K562 (cell line): ENCODE data around the gene ISM1. TPM values are rescaled to one million over a fixed set of nuclear protein-coding genes. Genes with fewer than 3 reads are reported as not detected.

Experiments
- ATAC-seq: fragments of 200-7000 bp; cut with Tn5 transposase; 3 replicates; pipeline ENCODE4 v1.9.1; 2020; ENCODE audit warnings: moderate library complexity
- BruUV-seq: library from RNA; stranded (reverse); fragments of 400-500 nt; replicated peaks from 2 replicates; lab custom pipeline; 2021; lab: Mats Ljungman, UMichigan
- CTCF ChIA-PET: fragments of 300-600 bp; formaldehyde crosslinking; extraction: SDS; loops from one replicate; lab custom pipeline; 2021; ENCODE audit warnings: low intra/inter-chr PET ratio; lab: Yijun Ruan, JAX
- POLR2A ChIA-PET: fragments of 300-600, 350-650 bp; sonication (Branson Sonifier 250); formaldehyde crosslinking; extraction: SDS; loops from one replicate; lab custom pipeline; 2021; ENCODE audit warnings: antibody characterized with exemption, inconsistent platforms; lab: Yijun Ruan, JAX
- DNase-seq, 4 experiments: peaks; one replicate each; pipeline versions ENCODE4 v3.0.0 to v3.0.0-alpha.2; 2011 to 2018; ENCODE audit warnings: low spot score in 3 of 4, mixed read lengths in 3 of 4; ENCODE audit errors: extremely low read depth in 1 of 4
- FAIRE-seq: peaks from 2 replicates; lab custom pipeline; 2011; peaks lifted over from hg19 to GRCh38; lab: Jason Lieb, UNC
- H2AFZ ChIP-seq: 2 replicates; pipeline ENCODE4 v1.6.0; 2011; ENCODE audit warnings: low read depth, low read length, control low read depth, inconsistent platforms
- H3K27ac ChIP-seq: fragments of 200-600 bp; 3 replicates; pipeline ENCODE4 v1.8.0; 2011; ENCODE audit warnings: low read depth, mild to moderate bottlenecking, control low read depth, inconsistent platforms, low read length, moderate library complexity, mixed read lengths; ENCODE audit errors: extremely low read depth
- H3K27me3 ChIP-seq, 2 experiments: fragments of 300-600 bp in 1 of 2; 2 replicates in 1 of 2; 3 replicates in 1 of 2; pipeline versions ENCODE4 v1.6.0 to v1.8.0; 2011; ENCODE audit warnings: inconsistent platforms in 2 of 2, low read length in 2 of 2, mild to moderate bottlenecking in 1 of 2, mixed read lengths in 1 of 2, moderate library complexity in 1 of 2; ENCODE audit not compliant: control insufficient read depth in 2 of 2, insufficient read depth in 2 of 2
- H3K36me3 ChIP-seq: fragments of 300-600 bp; 3 replicates; pipeline ENCODE4 v1.8.0; 2011; ENCODE audit warnings: mild to moderate bottlenecking, low read length, inconsistent platforms; ENCODE audit not compliant: control insufficient read depth, insufficient read depth
- H3K4me1 ChIP-seq, 2 experiments: fragments of 200-600 bp in 1 of 2; replicated peaks in 1 of 2; 2 replicates in 1 of 2; 3 replicates in 1 of 2; pipeline versions ENCODE4 v1.5.1 to v1.8.0; 2011; ENCODE audit warnings: inconsistent platforms in 2 of 2, low read length in 2 of 2, mild to moderate bottlenecking in 1 of 2, mixed read lengths in 1 of 2, moderate library complexity in 1 of 2; ENCODE audit not compliant: control insufficient read depth in 2 of 2, insufficient read depth in 2 of 2
- H3K4me2 ChIP-seq: 2 replicates; pipeline ENCODE4 v1.6.1; 2011; ENCODE audit warnings: low read length, control low read depth, inconsistent platforms, mixed read lengths; ENCODE audit not compliant: insufficient read depth
- H3K4me3 ChIP-seq: fragments of 200-600 bp; sonication (generic), shearing (Covaris generic); 2 replicates; pipeline ENCODE4 v1.5.1; 2016; ENCODE audit warnings: control low read depth, inconsistent platforms
- H3K79me2 ChIP-seq: fragments of 200-600 bp; 3 replicates; pipeline ENCODE4 v1.8.0; 2011; ENCODE audit warnings: low read length, inconsistent platforms; ENCODE audit not compliant: control insufficient read depth, insufficient read depth
- H3K9ac ChIP-seq, 2 experiments: 2 replicates each; pipeline versions ENCODE4 v1.6.0 to v1.6.1; 2011; ENCODE audit warnings: low read depth in 2 of 2, low read length in 2 of 2, control low read depth in 1 of 2, inconsistent platforms in 1 of 2, mild to moderate bottlenecking in 1 of 2, mixed read lengths in 1 of 2; ENCODE audit not compliant: insufficient read depth in 1 of 2
- H3K9me1 ChIP-seq: one replicate; pipeline ENCODE4 v1.6.0; 2011; ENCODE audit warnings: inconsistent platforms, mild to moderate bottlenecking, low read length, moderate library complexity; ENCODE audit not compliant: control insufficient read depth, insufficient read depth
- H3K9me3 ChIP-seq: replicated peaks from 2 replicates; pipeline ENCODE4 v1.5.1; 2011; ENCODE audit warnings: low read depth, low read length, inconsistent platforms; ENCODE audit not compliant: control insufficient read depth, insufficient read depth
- H4K20me1 ChIP-seq: replicated peaks from 2 replicates; pipeline ENCODE4 v1.6.1; 2011; ENCODE audit warnings: low read length, inconsistent platforms, mixed read lengths; ENCODE audit not compliant: control insufficient read depth, insufficient read depth
- GTF2A2 ChIP-seq: IDR thresholded peaks from 2 replicates; pipeline ENCODE4 v1.6.1; 2016; ENCODE audit warnings: mild to moderate bottlenecking, missing genetic modification characterization, missing compliant biosample characterization
- MCM3 ChIP-seq: fragments of 450-650 bp; IDR thresholded peaks from 2 replicates; pipeline ENCODE4 v1.6.1; 2016
- MTF1 ChIP-seq: fragments of 250-450 bp; sonication (Bioruptor Pico); IDR thresholded peaks from 2 replicates; pipeline ENCODE4 v1.9.0; 2021; ENCODE audit warnings: moderate library complexity, mild to moderate bottlenecking, inconsistent platforms, borderline replicate concordance
- SOX6 ChIP-seq: fragments of 450-650 bp; IDR thresholded peaks from 2 replicates; pipeline ENCODE4 v1.6.1; 2014; ENCODE audit warnings: mild to moderate bottlenecking
- TBP ChIP-seq: optimal IDR thresholded peaks from 2 replicates; pipeline ENCODE3; 2011; ENCODE audit warnings: low read depth, low read length, improper control_type of control experiment
- YBX1 ChIP-seq: fragments of 450-650 bp; IDR thresholded peaks from 2 replicates; pipeline ENCODE4 v1.7.1; 2016; ENCODE audit warnings: mild to moderate bottlenecking
- ZNF140 ChIP-seq: fragments of 250-450 bp; sonication (Bioruptor Pico); IDR thresholded peaks from 2 replicates; pipeline ENCODE4 v1.8.0; 2021; ENCODE audit warnings: moderate library complexity, mild to moderate bottlenecking, inconsistent platforms
- WGBS: fragments of 100-300 bp; shearing (Covaris generic); methylation state at CpG from one replicate; pipeline ENCODE4 v1.1.6; 2016; ENCODE audit warnings: low coverage, mixed read lengths; ENCODE audit not compliant: insufficient coverage; ENCODE audit errors: missing lambda C conversion rate; 5-methylcytosine and 5-hydroxymethylcytosine counted together
- in situ Hi-C: fragments of 300-500 bp; cut with MboI; formaldehyde crosslinking; loops from 4 replicates; pipeline ENCODE4 v1.15.0; 2018; ENCODE audit warnings: inconsistent platforms, mixed read lengths
- intact Hi-C: fragments of 100-400 bp; cut with micrococcal nuclease; formaldehyde crosslinking; loops from 2 replicates; pipeline ENCODE4 v1.14.2; 2022
- polyA plus RNA-seq, 8 experiments: library from polyadenylated mRNA; depleted of rRNA in 4 of 8; stranded (reverse) in 5 of 8; unstranded in 3 of 8; fragments of >200 nt; fragmentation: Nextera tagmentation in 2 of 8; fragmentation: Illumina TruSeq in 1 of 8; extraction: Ambion mirVana in 2 of 8; extraction: Trizol in 1 of 8; gene quantifications; 2 replicates each; pipeline versions ENCODE4 v1.2.1 to v1.2.3, GENCODE V29; 2011 to 2014; ENCODE audit warnings: inconsistent platforms in 1 of 8, missing spikeins in 1 of 8
- total RNA-seq, 7 experiments: library from RNA; depleted of rRNA in 6 of 7; stranded (reverse); fragments of >200 nt in 6 of 7; fragmentation: Illumina TruSeq in 2 of 7; extraction: Trizol in 2 of 7; gene quantifications; 2 replicates each; pipeline versions ENCODE4 v1.2.1 to v1.2.3, GENCODE V29; 2011 to 2021; ENCODE audit warnings: low replicate concordance in 1 of 7
- TF ChIP-seq, protein P1 (sequence below): sonication (generic); formaldehyde crosslinking; IDR thresholded peaks from 2 replicates; pipeline ENCODE4 v1.8.1; 2023; ENCODE audit warnings: mild to moderate bottlenecking, missing genetic modification reagents, moderate library complexity
- TF ChIP-seq, protein P2 (sequence below): sonication (generic); formaldehyde crosslinking; IDR thresholded peaks from 2 replicates; pipeline ENCODE4 v1.8.1; 2023; ENCODE audit warnings: missing genetic modification reagents, mild to moderate bottlenecking, borderline replicate concordance
- TF ChIP-seq, protein P3 (sequence below): sonication (generic); formaldehyde crosslinking; IDR thresholded peaks from 2 replicates; pipeline ENCODE4 v1.9.0; 2022; ENCODE audit warnings: mild to moderate bottlenecking, missing genetic modification reagents

ISM1 gene
- total and polyA plus RNA-seq, 9 of the 15 experiments (the other 6 are each of a cell fraction or from before 2014, with no cell fraction given), result not detected

DNA sequence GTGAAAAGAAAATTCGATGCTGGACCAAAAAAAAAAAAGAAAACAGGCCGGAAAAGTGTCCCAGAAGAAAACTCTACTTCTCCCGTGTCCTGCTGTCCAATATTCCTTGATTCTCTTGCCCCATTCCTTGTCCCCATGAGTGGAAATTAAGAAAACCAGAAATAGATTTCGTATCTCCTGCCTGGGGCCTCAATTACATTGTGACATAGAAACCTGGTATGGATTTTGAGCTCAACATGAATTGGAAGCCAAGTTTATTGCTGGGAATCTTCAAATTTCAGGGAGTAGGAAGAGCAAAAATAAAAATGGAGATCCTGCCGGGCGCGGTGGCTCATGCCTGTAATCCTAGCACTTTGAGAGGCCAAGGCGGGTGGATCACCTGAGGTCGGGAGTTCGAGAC, 11.9 kb downstream of the ISM1 start:
- H3K27me3 ChIP-seq, result no peaks in the 10 kb centered on the region
- no peaks in the 10 kb centered on the region for H4K20me1 ChIP-seq
- no peaks in the 10 kb centered on the region for H3K36me3 ChIP-seq
- no peaks in the 10 kb centered on the region for H3K4me1 ChIP-seq
- intact Hi-C loops, result no loop called here
- ChIA-PET CTCF (no interaction called here), POLR2A (no interaction called here)
- BruUV-seq, result no TSS peak
- no peak overlapping the region for H3K4me2 ChIP-seq
- H2AFZ ChIP-seq, result no peak overlapping the region
- in situ Hi-C loops, result no loop called here
- H3K79me2 ChIP-seq, result no peaks in the 10 kb centered on the region
- no peak overlapping the region for H3K9ac ChIP-seq
- WGBS, result 2% methylated on average over 9 of the region's 10 CpGs
- FAIRE-seq, result no peak
- no peaks in the 10 kb centered on the region for H3K9me3 ChIP-seq
- H3K9me1 ChIP-seq, result no peaks in the 10 kb centered on the region
- no peak overlapping the region for H3K4me3 ChIP-seq
- no peak for ATAC-seq
- no peak overlapping the region for H3K27ac ChIP-seq
- no peak for DNase-seq
- TF ChIP-seq GTF2A2 (tag) (no peak), MTF1 (CRISPR knock-in tag) (no peak), ZNF140 (CRISPR knock-in tag) (no peak), SOX6 (no peak), TBP (no peak), MCM3 (no peak), YBX1 (no peak)
- TF ChIP-seq, protein P1, sequence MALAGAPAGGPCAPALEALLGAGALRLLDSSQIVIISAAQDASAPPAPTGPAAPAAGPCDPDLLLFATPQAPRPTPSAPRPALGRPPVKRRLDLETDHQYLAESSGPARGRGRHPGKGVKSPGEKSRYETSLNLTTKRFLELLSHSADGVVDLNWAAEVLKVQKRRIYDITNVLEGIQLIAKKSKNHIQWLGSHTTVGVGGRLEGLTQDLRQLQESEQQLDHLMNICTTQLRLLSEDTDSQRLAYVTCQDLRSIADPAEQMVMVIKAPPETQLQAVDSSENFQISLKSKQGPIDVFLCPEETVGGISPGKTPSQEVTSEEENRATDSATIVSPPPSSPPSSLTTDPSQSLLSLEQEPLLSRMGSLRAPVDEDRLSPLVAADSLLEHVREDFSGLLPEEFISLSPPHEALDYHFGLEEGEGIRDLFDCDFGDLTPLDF, result no peak
- TF ChIP-seq, protein P2, sequence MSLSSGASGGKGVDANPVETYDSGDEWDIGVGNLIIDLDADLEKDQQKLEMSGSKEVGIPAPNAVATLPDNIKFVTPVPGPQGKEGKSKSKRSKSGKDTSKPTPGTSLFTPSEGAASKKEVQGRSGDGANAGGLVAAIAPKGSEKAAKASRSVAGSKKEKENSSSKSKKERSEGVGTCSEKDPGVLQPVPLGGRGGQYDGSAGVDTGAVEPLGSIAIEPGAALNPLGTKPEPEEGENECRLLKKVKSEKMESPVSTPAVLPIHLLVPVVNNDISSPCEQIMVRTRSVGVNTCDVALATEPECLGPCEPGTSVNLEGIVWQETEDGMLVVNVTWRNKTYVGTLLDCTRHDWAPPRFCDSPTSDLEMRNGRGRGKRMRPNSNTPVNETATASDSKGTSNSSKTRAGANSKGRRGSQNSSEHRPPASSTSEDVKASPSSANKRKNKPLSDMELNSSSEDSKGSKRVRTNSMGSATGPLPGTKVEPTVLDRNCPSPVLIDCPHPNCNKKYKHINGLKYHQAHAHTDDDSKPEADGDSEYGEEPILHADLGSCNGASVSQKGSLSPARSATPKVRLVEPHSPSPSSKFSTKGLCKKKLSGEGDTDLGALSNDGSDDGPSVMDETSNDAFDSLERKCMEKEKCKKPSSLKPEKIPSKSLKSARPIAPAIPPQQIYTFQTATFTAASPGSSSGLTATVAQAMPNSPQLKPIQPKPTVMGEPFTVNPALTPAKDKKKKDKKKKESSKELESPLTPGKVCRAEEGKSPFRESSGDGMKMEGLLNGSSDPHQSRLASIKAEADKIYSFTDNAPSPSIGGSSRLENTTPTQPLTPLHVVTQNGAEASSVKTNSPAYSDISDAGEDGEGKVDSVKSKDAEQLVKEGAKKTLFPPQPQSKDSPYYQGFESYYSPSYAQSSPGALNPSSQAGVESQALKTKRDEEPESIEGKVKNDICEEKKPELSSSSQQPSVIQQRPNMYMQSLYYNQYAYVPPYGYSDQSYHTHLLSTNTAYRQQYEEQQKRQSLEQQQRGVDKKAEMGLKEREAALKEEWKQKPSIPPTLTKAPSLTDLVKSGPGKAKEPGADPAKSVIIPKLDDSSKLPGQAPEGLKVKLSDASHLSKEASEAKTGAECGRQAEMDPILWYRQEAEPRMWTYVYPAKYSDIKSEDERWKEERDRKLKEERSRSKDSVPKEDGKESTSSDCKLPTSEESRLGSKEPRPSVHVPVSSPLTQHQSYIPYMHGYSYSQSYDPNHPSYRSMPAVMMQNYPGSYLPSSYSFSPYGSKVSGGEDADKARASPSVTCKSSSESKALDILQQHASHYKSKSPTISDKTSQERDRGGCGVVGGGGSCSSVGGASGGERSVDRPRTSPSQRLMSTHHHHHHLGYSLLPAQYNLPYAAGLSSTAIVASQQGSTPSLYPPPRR (CRISPR knock-in tag), result no peak
- TF ChIP-seq, protein P3, sequence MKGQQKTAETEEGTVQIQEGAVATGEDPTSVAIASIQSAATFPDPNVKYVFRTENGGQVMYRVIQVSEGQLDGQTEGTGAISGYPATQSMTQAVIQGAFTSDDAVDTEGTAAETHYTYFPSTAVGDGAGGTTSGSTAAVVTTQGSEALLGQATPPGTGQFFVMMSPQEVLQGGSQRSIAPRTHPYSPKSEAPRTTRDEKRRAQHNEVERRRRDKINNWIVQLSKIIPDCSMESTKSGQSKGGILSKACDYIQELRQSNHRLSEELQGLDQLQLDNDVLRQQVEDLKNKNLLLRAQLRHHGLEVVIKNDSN (CRISPR knock-in tag), result no peak
